Measurements from ENCODE around the gene PCDH17. TPM values are rescaled to one million over a fixed set of nuclear protein-coding genes. Genes with fewer than 3 reads are reported as not detected.

The PCDH17 gene
- total and polyA plus RNA-seq, 2 of the 8 experiments (the other 6 are each of a cell fraction or from before 2014, with no cell fraction given) = 0.20 to 0.60 TPM

GRCh38 chr13:57725480-57725879, 93.9 kb downstream of the PCDH17 start (continued):
- TF ChIP-seq EZH2 (IDR thresholded peaks at IDR 0.05; ENCODE audit: low read depth, low read length, severe bottlenecking) = no peak
- no peak for TF ChIP-seq BACH1 (IDR thresholded peaks at IDR 0.05; ENCODE audit: low read length)

Data from H1 (cell line).